ENCODE data around the gene PTCD3. TPM values are rescaled to one million over a fixed set of nuclear protein-coding genes. Genes with fewer than 3 reads are reported as not detected.

The PTCD3 gene
- total RNA-seq, 1 experiment from 2014 or later: 93.9 TPM

DNA sequence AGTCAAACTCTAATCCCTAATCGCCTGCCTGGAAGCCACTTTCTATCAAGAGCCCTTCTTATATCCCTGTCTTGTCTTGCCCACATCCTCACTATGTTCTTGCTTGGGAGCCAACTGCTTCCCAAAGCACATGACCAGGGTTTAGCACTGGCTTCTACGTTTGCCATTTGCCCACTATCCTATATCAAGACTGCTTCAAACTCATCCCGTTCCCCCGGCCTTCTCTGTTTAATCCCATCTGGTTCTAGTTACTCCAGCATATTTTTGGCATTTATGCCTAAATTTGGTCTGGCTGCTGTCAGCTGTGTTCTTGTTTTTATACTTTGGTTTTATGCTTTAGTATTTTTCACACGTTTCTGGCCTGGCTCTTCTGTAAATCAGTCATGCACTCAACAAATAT is 40.5 kb upstream of the PTCD3 start:
- in situ Hi-C loops (cut with HindIII; ENCODE audit: low pct_unique_long_range_greater_than_20kb, low sequenced_read_pairs) (no loop called here), intact Hi-C loops (cut with micrococcal nuclease; ENCODE audit: unreplicated experiment) (loop anchor here (10.0 kb wide), 1 partner anchor 181 kb away; the partner anchor contains the start of gene ST3GAL5)
- no peaks in the 10 kb centered on the region for H3K27me3 ChIP-seq (ENCODE audit: control insufficient read depth, insufficient read depth, low read length)
- no peak for DNase-seq (ENCODE audit: low read depth, low spot score)
- peaks cover 60% of the 10 kb centered on the region for H3K36me3 ChIP-seq (ENCODE audit: control insufficient read depth, insufficient read depth, low read length)
- TF ChIP-seq, protein P1, sequence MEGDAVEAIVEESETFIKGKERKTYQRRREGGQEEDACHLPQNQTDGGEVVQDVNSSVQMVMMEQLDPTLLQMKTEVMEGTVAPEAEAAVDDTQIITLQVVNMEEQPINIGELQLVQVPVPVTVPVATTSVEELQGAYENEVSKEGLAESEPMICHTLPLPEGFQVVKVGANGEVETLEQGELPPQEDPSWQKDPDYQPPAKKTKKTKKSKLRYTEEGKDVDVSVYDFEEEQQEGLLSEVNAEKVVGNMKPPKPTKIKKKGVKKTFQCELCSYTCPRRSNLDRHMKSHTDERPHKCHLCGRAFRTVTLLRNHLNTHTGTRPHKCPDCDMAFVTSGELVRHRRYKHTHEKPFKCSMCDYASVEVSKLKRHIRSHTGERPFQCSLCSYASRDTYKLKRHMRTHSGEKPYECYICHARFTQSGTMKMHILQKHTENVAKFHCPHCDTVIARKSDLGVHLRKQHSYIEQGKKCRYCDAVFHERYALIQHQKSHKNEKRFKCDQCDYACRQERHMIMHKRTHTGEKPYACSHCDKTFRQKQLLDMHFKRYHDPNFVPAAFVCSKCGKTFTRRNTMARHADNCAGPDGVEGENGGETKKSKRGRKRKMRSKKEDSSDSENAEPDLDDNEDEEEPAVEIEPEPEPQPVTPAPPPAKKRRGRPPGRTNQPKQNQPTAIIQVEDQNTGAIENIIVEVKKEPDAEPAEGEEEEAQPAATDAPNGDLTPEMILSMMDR (IDR thresholded peaks at IDR 0.05): no peak
- TF ChIP-seq SIN3A (IDR thresholded peaks at IDR 0.05; ENCODE audit: borderline replicate concordance, insufficient read depth, low read depth, low read length) (no peak), TCF7L2 (IDR thresholded peaks at IDR 0.05; ENCODE audit: low read depth, low read length) (no peak), POLR2AphosphoS5 (IDR thresholded peaks at IDR 0.05; ENCODE audit: low read depth, low read length) (no peak)
- TF ChIP-seq, protein P2, sequence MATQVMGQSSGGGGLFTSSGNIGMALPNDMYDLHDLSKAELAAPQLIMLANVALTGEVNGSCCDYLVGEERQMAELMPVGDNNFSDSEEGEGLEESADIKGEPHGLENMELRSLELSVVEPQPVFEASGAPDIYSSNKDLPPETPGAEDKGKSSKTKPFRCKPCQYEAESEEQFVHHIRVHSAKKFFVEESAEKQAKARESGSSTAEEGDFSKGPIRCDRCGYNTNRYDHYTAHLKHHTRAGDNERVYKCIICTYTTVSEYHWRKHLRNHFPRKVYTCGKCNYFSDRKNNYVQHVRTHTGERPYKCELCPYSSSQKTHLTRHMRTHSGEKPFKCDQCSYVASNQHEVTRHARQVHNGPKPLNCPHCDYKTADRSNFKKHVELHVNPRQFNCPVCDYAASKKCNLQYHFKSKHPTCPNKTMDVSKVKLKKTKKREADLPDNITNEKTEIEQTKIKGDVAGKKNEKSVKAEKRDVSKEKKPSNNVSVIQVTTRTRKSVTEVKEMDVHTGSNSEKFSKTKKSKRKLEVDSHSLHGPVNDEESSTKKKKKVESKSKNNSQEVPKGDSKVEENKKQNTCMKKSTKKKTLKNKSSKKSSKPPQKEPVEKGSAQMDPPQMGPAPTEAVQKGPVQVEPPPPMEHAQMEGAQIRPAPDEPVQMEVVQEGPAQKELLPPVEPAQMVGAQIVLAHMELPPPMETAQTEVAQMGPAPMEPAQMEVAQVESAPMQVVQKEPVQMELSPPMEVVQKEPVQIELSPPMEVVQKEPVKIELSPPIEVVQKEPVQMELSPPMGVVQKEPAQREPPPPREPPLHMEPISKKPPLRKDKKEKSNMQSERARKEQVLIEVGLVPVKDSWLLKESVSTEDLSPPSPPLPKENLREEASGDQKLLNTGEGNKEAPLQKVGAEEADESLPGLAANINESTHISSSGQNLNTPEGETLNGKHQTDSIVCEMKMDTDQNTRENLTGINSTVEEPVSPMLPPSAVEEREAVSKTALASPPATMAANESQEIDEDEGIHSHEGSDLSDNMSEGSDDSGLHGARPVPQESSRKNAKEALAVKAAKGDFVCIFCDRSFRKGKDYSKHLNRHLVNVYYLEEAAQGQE (IDR thresholded peaks at IDR 0.05; ENCODE audit: insufficient read depth in 1 of 2, low read depth in 2 of 2, low read length in 1 of 2): no peak
- H3K27ac ChIP-seq (ENCODE audit: low read length): no peak overlapping the region
- ChIA-PET CTCF (no interaction called here), POLR2A (no interaction called here)
- H3K9me3 ChIP-seq (ENCODE audit: control insufficient read depth, insufficient read depth, low read depth, low read length): no peaks in the 10 kb centered on the region
- no peak for ATAC-seq
- BruUV-seq (replicated peaks): no TSS peak
- no peak overlapping the region for H3K4me3 ChIP-seq (ENCODE audit: low read depth in 2 of 2, low read length in 2 of 2)
- H3K4me1 ChIP-seq (ENCODE audit: control insufficient read depth, insufficient read depth, low read length): no peaks in the 10 kb centered on the region

GRCh38 chr2:86066007-86066578 is 39.9 kb upstream of the PTCD3 start:
- no peak overlapping the region for H3K4me3 ChIP-seq (ENCODE audit: low read depth in 2 of 2, low read length in 2 of 2)
- no peak for DNase-seq (ENCODE audit: low read depth, low spot score)
- no peaks in the 10 kb centered on the region for H3K4me1 ChIP-seq (ENCODE audit: control insufficient read depth, insufficient read depth, low read length)
- in situ Hi-C loops (cut with HindIII; ENCODE audit: low pct_unique_long_range_greater_than_20kb, low sequenced_read_pairs): no loop called here
- CTCF ChIA-PET: no interaction called here
- no TSS peak for BruUV-seq (replicated peaks)
- TF ChIP-seq, protein P2 (IDR thresholded peaks at IDR 0.05; ENCODE audit: insufficient read depth in 1 of 2, low read depth in 2 of 2, low read length in 1 of 2): no peak
- TF ChIP-seq, protein P1 (IDR thresholded peaks at IDR 0.05): no peak
- TF ChIP-seq POLR2AphosphoS5 (IDR thresholded peaks at IDR 0.05; ENCODE audit: low read depth, low read length) (no peak), TCF7L2 (IDR thresholded peaks at IDR 0.05; ENCODE audit: low read depth, low read length) (no peak), SIN3A (IDR thresholded peaks at IDR 0.05; ENCODE audit: borderline replicate concordance, insufficient read depth, low read depth, low read length) (no peak)
- ATAC-seq: no peak
- POLR2A ChIA-PET: no interaction called here
- H3K27me3 ChIP-seq (ENCODE audit: control insufficient read depth, insufficient read depth, low read length): no peaks in the 10 kb centered on the region
- H3K9me3 ChIP-seq (ENCODE audit: control insufficient read depth, insufficient read depth, low read depth, low read length): no peaks in the 10 kb centered on the region
- H3K36me3 ChIP-seq (ENCODE audit: control insufficient read depth, insufficient read depth, low read length): peaks cover 64% of the 10 kb centered on the region
- intact Hi-C loops (cut with micrococcal nuclease; ENCODE audit: unreplicated experiment): loop anchor here (10.0 kb wide), 1 partner anchor 181 kb away; the partner anchor contains the start of gene ST3GAL5
- H3K27ac ChIP-seq (ENCODE audit: low read length): no peak overlapping the region
